Measurements from ENCODE around the gene SLC38A10. TPM values are rescaled to one million over a fixed set of nuclear protein-coding genes. Genes with fewer than 3 reads are reported as not detected.
A peak's percentile ranks its signal among the peaks of the same experiment; 100 is the strongest.

The SLC38A10 gene
- total RNA-seq, 2 experiments from 2014 or later = 56.0 to 147 TPM

- Histone ChIP-seq H3K27ac (ENCODE audit: low read depth, low read length, poor library complexity, severe bottlenecking) (peak overlapping the region; percentile 94), H3K4me1 (ENCODE audit: insufficient read depth, low read length, poor library complexity, severe bottlenecking) (peaks cover 49% of the 10 kb centered on the region), H3K4me2 (ENCODE audit: low read length) (peak overlapping the region; percentile 76), H3K36me3 (ENCODE audit: insufficient read depth, low read length) (peaks cover 28% of the 10 kb centered on the region), H2AFZ (ENCODE audit: low read length) (no peak overlapping the region), H3K9me3 (ENCODE audit: low read length) (no peaks in the 10 kb centered on the region), H3K9me2 (ENCODE audit: insufficient read depth, low read length) (no peaks in the 10 kb centered on the region), H3K79me2 (ENCODE audit: insufficient read depth, low read depth, low read length) (no peaks in the 10 kb centered on the region), H4K20me1 (ENCODE audit: insufficient read depth, low read length) (no peaks in the 10 kb centered on the region), H3K4me3 (ENCODE audit: low read depth, low read length, poor library complexity, severe bottlenecking) (peak overlapping the region; percentile 57)
- ChIA-PET POLR2A (no interaction called here), CTCF (ENCODE audit: unreplicated experiment) (no interaction called here)
- BruUV-seq (replicated peaks) = no TSS peak
- intact Hi-C loops (cut with micrococcal nuclease; ENCODE audit: unreplicated experiment) = no loop called here
- DNase-seq (ENCODE audit: low spot score) = peak; percentile 26
- TF ChIP-seq CTCF (conservative IDR thresholded peaks at IDR 0.05; ENCODE audit: low read length) = no peak
- no peak for TF ChIP-seq EZH2phosphoT487 (IDR thresholded peaks at IDR 0.05; ENCODE audit: borderline replicate concordance, low read depth, low read length)
Measured at GRCh38 chr17:81249223-81250040, 45.7 kb downstream of the SLC38A10 start.

GRCh38 chr17:81248649-81249048 lies 46.5 kb downstream of the SLC38A10 start:
- H3K27ac ChIP-seq (ENCODE audit: low read depth, low read length, poor library complexity, severe bottlenecking) = no peak overlapping the region
- H2AFZ ChIP-seq (ENCODE audit: low read length) = no peak overlapping the region
- ChIA-PET CTCF (ENCODE audit: unreplicated experiment) (no interaction called here), POLR2A (no interaction called here)
- H3K79me2 ChIP-seq (ENCODE audit: insufficient read depth, low read depth, low read length) = no peaks in the 10 kb centered on the region
- no peaks in the 10 kb centered on the region for H3K9me2 ChIP-seq (ENCODE audit: insufficient read depth, low read length)
- BruUV-seq (replicated peaks) = no TSS peak
- DNase-seq (ENCODE audit: low spot score) = no peak
- peaks cover 53% of the 10 kb centered on the region for H3K4me1 ChIP-seq (ENCODE audit: insufficient read depth, low read length, poor library complexity, severe bottlenecking)
- no peak overlapping the region for H3K4me3 ChIP-seq (ENCODE audit: low read depth, low read length, poor library complexity, severe bottlenecking)
- TF ChIP-seq EZH2phosphoT487 (IDR thresholded peaks at IDR 0.05; ENCODE audit: borderline replicate concordance, low read depth, low read length) (no peak), CTCF (conservative IDR thresholded peaks at IDR 0.05; ENCODE audit: low read length) (no peak)
- H3K36me3 ChIP-seq (ENCODE audit: insufficient read depth, low read length) = peaks cover 22% of the 10 kb centered on the region
- H3K9me3 ChIP-seq (ENCODE audit: low read length) = no peaks in the 10 kb centered on the region
- no peak overlapping the region for H3K4me2 ChIP-seq (ENCODE audit: low read length)
- no peaks in the 10 kb centered on the region for H4K20me1 ChIP-seq (ENCODE audit: insufficient read depth, low read length)
- intact Hi-C loops (cut with micrococcal nuclease; ENCODE audit: unreplicated experiment) = no loop called here

GRCh38 chr17:81247339-81247990 lies 47.6 kb downstream of the SLC38A10 start:
- CTCF ChIA-PET (ENCODE audit: unreplicated experiment) = no interaction called here
- no peaks in the 10 kb centered on the region for H3K9me2 ChIP-seq (ENCODE audit: insufficient read depth, low read length)
- intact Hi-C loops (cut with micrococcal nuclease; ENCODE audit: unreplicated experiment) = no loop called here
- H3K79me2 ChIP-seq (ENCODE audit: insufficient read depth, low read depth, low read length) = no peaks in the 10 kb centered on the region
- TF ChIP-seq EZH2phosphoT487 (IDR thresholded peaks at IDR 0.05; ENCODE audit: borderline replicate concordance, low read depth, low read length) = no peak
- no peak for TF ChIP-seq CTCF (conservative IDR thresholded peaks at IDR 0.05; ENCODE audit: low read length)
- H3K36me3 ChIP-seq (ENCODE audit: insufficient read depth, low read length) = peaks cover 32% of the 10 kb centered on the region
- H3K9me3 ChIP-seq (ENCODE audit: low read length) = no peaks in the 10 kb centered on the region
- BruUV-seq (replicated peaks) = TSS peak; percentile 72
- H3K4me2 ChIP-seq (ENCODE audit: low read length) = no peak overlapping the region
- no peak overlapping the region for H3K27ac ChIP-seq (ENCODE audit: low read depth, low read length, poor library complexity, severe bottlenecking)
- no peak overlapping the region for H3K4me3 ChIP-seq (ENCODE audit: low read depth, low read length, poor library complexity, severe bottlenecking)
- no peak for DNase-seq (ENCODE audit: low spot score)
- H2AFZ ChIP-seq (ENCODE audit: low read length) = no peak overlapping the region
- peaks cover 45% of the 10 kb centered on the region for H3K4me1 ChIP-seq (ENCODE audit: insufficient read depth, low read length, poor library complexity, severe bottlenecking)
- POLR2A ChIA-PET = interaction anchor here (0.6 to 0.7 kb wide), 3 partner anchors 100 to 1285 kb away, joined by 3 to 5 read pairs (median 3); no protein-coding TSS in a partner anchor
- H4K20me1 ChIP-seq (ENCODE audit: insufficient read depth, low read length) = no peaks in the 10 kb centered on the region

Data from OCI-LY7 (cell line).